Measurements from ENCODE around the gene ELAVL1. TPM values are rescaled to one million over a fixed set of nuclear protein-coding genes. Genes with fewer than 3 reads are reported as not detected.
"Not testable (repeated sequence)": the region's sequence is repeated elsewhere in the genome, so short reads cannot be mapped to it uniquely, and the experiment has no call there.

Gene ELAVL1
- total RNA-seq, 6 experiments from 2014 or later = 25.3 to 33.6 (median 30.3) TPM

- Histone ChIP-seq H3K4me1 (peaks cover 0 to 9% (median 0%) of the 10 kb centered on the region in 4 donors), H3K27ac (no peak overlapping the region), H3K27me3 (no peaks in the 10 kb centered on the region), H3K9me3 (no peaks in the 10 kb centered on the region), H3K36me3 (peaks cover 0 to 73% (median 42%) of the 10 kb centered on the region in 4 donors), H3K4me3 (no peak overlapping the region)
- TF ChIP-seq CTCF (IDR thresholded peaks at IDR 0.05) (no peak), POLR2A (IDR thresholded peaks at IDR 0.05) (no peak)
- no peak for ATAC-seq
- no peak for DNase-seq
- no CpG with 5 or more reads among the region's 10 CpGs for WGBS (ENCODE audit: insufficient coverage, low coverage, low lambda C conversion rate, missing lambda C conversion rate)
- intact Hi-C loops (cut with DNase I) = no loop called here
Observed at GRCh38 chr19:7932930-7933300, 72.5 kb downstream of the ELAVL1 start.

- ATAC-seq (no peak), DNase-seq (no peak)
- H3K4me1 ChIP-seq = peaks cover 0 to 9% (median 0%) of the 10 kb centered on the region in 4 donors
- H3K27me3 ChIP-seq = no peaks in the 10 kb centered on the region
- intact Hi-C loops (cut with DNase I) = no loop called here
- no peaks in the 10 kb centered on the region for H3K9me3 ChIP-seq
- TF ChIP-seq CTCF (IDR thresholded peaks at IDR 0.05) (no peak), POLR2A (IDR thresholded peaks at IDR 0.05) (no peak)
- 83% methylated on average over 1 of the region's 32 CpGs for WGBS (ENCODE audit: insufficient coverage, low coverage, low lambda C conversion rate, missing lambda C conversion rate)
- H3K4me3 ChIP-seq = no peak overlapping the region
- peaks cover 0 to 68% (median 40%) of the 10 kb centered on the region in 4 donors for H3K36me3 ChIP-seq
- no peak overlapping the region for H3K27ac ChIP-seq
Observed at GRCh38 chr19:7932276-7932929, 73.0 kb downstream of the ELAVL1 start.

GRCh38 chr19:7931221-7932061 lies 74.0 kb downstream of the ELAVL1 start:
- H3K27me3 ChIP-seq = no peaks in the 10 kb centered on the region
- DNase-seq = peak in 1 of 3 donors; percentile 52
- intact Hi-C loops (cut with DNase I) = no loop called here
- WGBS (ENCODE audit: insufficient coverage, low coverage, low lambda C conversion rate, missing lambda C conversion rate) = 88% methylated on average over 17 of the region's 36 CpGs
- peaks cover 0 to 58% (median 35%) of the 10 kb centered on the region in 4 donors for H3K36me3 ChIP-seq
- TF ChIP-seq CTCF (IDR thresholded peaks at IDR 0.05) (no peak), POLR2A (IDR thresholded peaks at IDR 0.05) (no peak)
- no peak overlapping the region for H3K4me3 ChIP-seq
- H3K9me3 ChIP-seq = no peaks in the 10 kb centered on the region
- no peak overlapping the region for H3K27ac ChIP-seq
- H3K4me1 ChIP-seq = peaks cover 0 to 9% (median 0%) of the 10 kb centered on the region in 4 donors
- no peak for ATAC-seq

- Histone ChIP-seq H3K27me3 (no peaks in the 10 kb centered on the region), H3K36me3 (peaks cover 0 to 52% (median 32%) of the 10 kb centered on the region in 4 donors), H3K27ac (no peak overlapping the region), H3K4me3 (no peak overlapping the region), H3K4me1 (peaks cover 0 to 9% (median 0%) of the 10 kb centered on the region in 4 donors), H3K9me3 (no peaks in the 10 kb centered on the region)
- intact Hi-C loops (cut with DNase I) = no loop called here
- DNase-seq = no peak
- TF ChIP-seq POLR2A (IDR thresholded peaks at IDR 0.05) (no peak), CTCF (IDR thresholded peaks at IDR 0.05) (no peak)
- no peak for ATAC-seq
- WGBS (ENCODE audit: insufficient coverage, low coverage, low lambda C conversion rate, missing lambda C conversion rate) = 93% methylated on average over 5 of the region's 7 CpGs
Observed at GRCh38 chr19:7930765-7931164, 74.7 kb downstream of the ELAVL1 start.

GRCh38 chr19:7930030-7930429 lies 75.4 kb downstream of the ELAVL1 start:
- H3K27ac ChIP-seq; intact Hi-C loops (cut with DNase I); H3K27me3 ChIP-seq; H3K9me3 ChIP-seq; ATAC-seq; DNase-seq; H3K4me3 ChIP-seq: not testable (repeated sequence)
- H3K36me3 ChIP-seq = peaks cover 0 to 46% (median 28%) of the 10 kb centered on the region in 4 donors
- WGBS (ENCODE audit: insufficient coverage, low coverage, low lambda C conversion rate, missing lambda C conversion rate) = 85% methylated on average over 5 of the region's 11 CpGs
- peaks cover 0 to 10% (median 0%) of the 10 kb centered on the region in 4 donors for H3K4me1 ChIP-seq

Data from right lobe of liver (tissue), 6 donors.